PFSK-1 (cell line): ENCODE data around the gene LRRC43.

Experiments used
- FOXP2 ChIP-seq: optimal IDR thresholded peaks from 2 replicates; pipeline ENCODE3; 2011; ENCODE audit warnings: borderline replicate concordance, control low read depth, inconsistent platforms; ENCODE audit not compliant: insufficient read depth; ENCODE audit errors: extremely low read length, extremely low read depth
- POLR2AphosphoS5 ChIP-seq: IDR thresholded peaks from 2 replicates; pipeline ENCODE4 v1.6.1; 2012; ENCODE audit warnings: low read depth, mild to moderate bottlenecking, control low read depth, low read length, moderate library complexity
- REST ChIP-seq, 2 experiments: IDR thresholded peaks; 2 replicates each; pipeline versions ENCODE4 v1.6.1 to v1.8.0; 2011 to 2012; ENCODE audit warnings: low read depth in 2 of 2, low read length in 2 of 2, control low read depth in 1 of 2, inconsistent platforms in 1 of 2, mild to moderate bottlenecking in 1 of 2, moderate library complexity in 1 of 2; ENCODE audit not compliant: insufficient read depth in 1 of 2
- SIN3A ChIP-seq: IDR thresholded peaks from 2 replicates; pipeline ENCODE4 v1.6.1; 2012; ENCODE audit warnings: mild to moderate bottlenecking, low read length, moderate library complexity, borderline replicate concordance; ENCODE audit not compliant: insufficient read depth
- TAF1 ChIP-seq: IDR thresholded peaks from 2 replicates; pipeline ENCODE4 v1.6.1; 2012; ENCODE audit warnings: low read length, control low read depth, borderline replicate concordance; ENCODE audit not compliant: insufficient read depth

Gene LRRC43

GRCh38 chr12:122137681-122138080 lies 45.2 kb upstream of the LRRC43 start:
- no peak for TF ChIP-seq TAF1

- TF ChIP-seq FOXP2: no peak
- TF ChIP-seq REST (IDR thresholded peaks at IDR 0.05; ENCODE audit: insufficient read depth in 1 of 2, low read depth in 2 of 2, low read length in 2 of 2): no peak
- TF ChIP-seq SIN3A: no peak
- no peak for TF ChIP-seq POLR2AphosphoS5
- TF ChIP-seq TAF1: no peak
These were observed 44.7 kb upstream of the LRRC43 start for GRCh38 chr12:122138181-122138580.

- TF ChIP-seq REST (IDR thresholded peaks at IDR 0.05; ENCODE audit: insufficient read depth in 1 of 2, low read depth in 2 of 2, low read length in 2 of 2) (no peak), SIN3A (no peak), TAF1 (no peak), POLR2AphosphoS5 (no peak), FOXP2 (no peak)
These were observed 44.3 kb upstream of the LRRC43 start for GRCh38 chr12:122138616-122139015.

- TF ChIP-seq SIN3A (no peak), POLR2AphosphoS5 (no peak), TAF1 (no peak), REST (IDR thresholded peaks at IDR 0.05; ENCODE audit: insufficient read depth in 1 of 2, low read depth in 2 of 2, low read length in 2 of 2) (no peak)
These were observed 43.7 kb upstream of the LRRC43 start for GRCh38 chr12:122139266-122139665.

GRCh38 chr12:122139941-122140340 lies 43.0 kb upstream of the LRRC43 start:
- TF ChIP-seq REST (IDR thresholded peaks at IDR 0.05; ENCODE audit: insufficient read depth in 1 of 2, low read depth in 2 of 2, low read length in 2 of 2) (no peak), FOXP2 (no peak), POLR2AphosphoS5 (no peak)
